Colonic mucosa (tissue), 4 donors: ENCODE measurements around the gene MAP3K15. TPM values are rescaled to one million over a fixed set of nuclear protein-coding genes. Genes with fewer than 3 reads are reported as not detected.
A peak's percentile ranks its signal among the peaks of the same experiment; 100 is the strongest.

Experiments
- DNase-seq: peaks from one replicate; pipeline ENCODE4 v3.0.0-alpha.2; 2020
- H3K27ac ChIP-seq: fragments of 200-600 bp; one replicate; pipeline ENCODE4 v1.8.0; 2021
- H3K27me3 ChIP-seq: fragments of 200-600 bp; one replicate; pipeline ENCODE4 v1.8.0; 2021
- H3K36me3 ChIP-seq: fragments of 200-600 bp; one replicate; pipeline ENCODE4 v1.8.0; 2021
- H3K4me1 ChIP-seq: fragments of 200-600 bp; one replicate; pipeline ENCODE4 v1.8.0; 2021; ENCODE audit warnings: mild to moderate bottlenecking
- H3K4me3 ChIP-seq: fragments of 200-600 bp; one replicate; pipeline ENCODE4 v1.8.0; 2021
- H3K9ac ChIP-seq, 2 donors: one replicate each; pipeline ENCODE4 v1.7.0; 2013; ENCODE audit warnings: control low read depth in 2 of 2, low read depth in 2 of 2, low read length in 2 of 2
- H3K9me3 ChIP-seq: fragments of 200-600 bp; one replicate; pipeline ENCODE4 v1.8.0; 2021
- intact Hi-C: fragments of 100-400 bp; cut with DNase I; formaldehyde crosslinking; loops from one replicate; pipeline ENCODE4 v1.14.1; 2022
- total RNA-seq, 2 donors: library from RNA; stranded (reverse); fragmentation: NEBNext Ultra II Directional in 1 of 2; extraction: Animal tissue kit (Norgen Biotek cat#: 25700) in 1 of 2; gene quantifications; one replicate each; pipeline ENCODE4 v1.2.1, GENCODE V29; 2021
- TF ChIP-seq, protein P1 (sequence below): fragments of 200-600 bp; IDR thresholded peaks from one replicate; pipeline ENCODE4 v1.8.0; 2022; ENCODE audit warnings: antibody characterized with exemption, mild to moderate bottlenecking
- donor health status: healthy.
- donor health status: DM: no; HTN: no; CAD: no.
- donor health status: DM: no; HTN: no; CAD: no.

The MAP3K15 gene
- total RNA-seq, 2 donors from 2014 or later: 0.25 TPM; not detected in 1

- Histone ChIP-seq H3K9ac (no peak overlapping the region), H3K9me3 (no peaks in the 10 kb centered on the region), H3K27ac (no peak overlapping the region), H3K36me3 (no peaks in the 10 kb centered on the region), H3K4me1 (no peaks in the 10 kb centered on the region), H3K27me3 (no peaks in the 10 kb centered on the region), H3K4me3 (no peak overlapping the region)
- intact Hi-C loops: no loop called here
- TF ChIP-seq, protein P1, sequence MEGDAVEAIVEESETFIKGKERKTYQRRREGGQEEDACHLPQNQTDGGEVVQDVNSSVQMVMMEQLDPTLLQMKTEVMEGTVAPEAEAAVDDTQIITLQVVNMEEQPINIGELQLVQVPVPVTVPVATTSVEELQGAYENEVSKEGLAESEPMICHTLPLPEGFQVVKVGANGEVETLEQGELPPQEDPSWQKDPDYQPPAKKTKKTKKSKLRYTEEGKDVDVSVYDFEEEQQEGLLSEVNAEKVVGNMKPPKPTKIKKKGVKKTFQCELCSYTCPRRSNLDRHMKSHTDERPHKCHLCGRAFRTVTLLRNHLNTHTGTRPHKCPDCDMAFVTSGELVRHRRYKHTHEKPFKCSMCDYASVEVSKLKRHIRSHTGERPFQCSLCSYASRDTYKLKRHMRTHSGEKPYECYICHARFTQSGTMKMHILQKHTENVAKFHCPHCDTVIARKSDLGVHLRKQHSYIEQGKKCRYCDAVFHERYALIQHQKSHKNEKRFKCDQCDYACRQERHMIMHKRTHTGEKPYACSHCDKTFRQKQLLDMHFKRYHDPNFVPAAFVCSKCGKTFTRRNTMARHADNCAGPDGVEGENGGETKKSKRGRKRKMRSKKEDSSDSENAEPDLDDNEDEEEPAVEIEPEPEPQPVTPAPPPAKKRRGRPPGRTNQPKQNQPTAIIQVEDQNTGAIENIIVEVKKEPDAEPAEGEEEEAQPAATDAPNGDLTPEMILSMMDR: no peak
- DNase-seq: no peak
Measured at GRCh38 chrX:19375546-19375945, 139.8 kb downstream of the MAP3K15 start.

DNA sequence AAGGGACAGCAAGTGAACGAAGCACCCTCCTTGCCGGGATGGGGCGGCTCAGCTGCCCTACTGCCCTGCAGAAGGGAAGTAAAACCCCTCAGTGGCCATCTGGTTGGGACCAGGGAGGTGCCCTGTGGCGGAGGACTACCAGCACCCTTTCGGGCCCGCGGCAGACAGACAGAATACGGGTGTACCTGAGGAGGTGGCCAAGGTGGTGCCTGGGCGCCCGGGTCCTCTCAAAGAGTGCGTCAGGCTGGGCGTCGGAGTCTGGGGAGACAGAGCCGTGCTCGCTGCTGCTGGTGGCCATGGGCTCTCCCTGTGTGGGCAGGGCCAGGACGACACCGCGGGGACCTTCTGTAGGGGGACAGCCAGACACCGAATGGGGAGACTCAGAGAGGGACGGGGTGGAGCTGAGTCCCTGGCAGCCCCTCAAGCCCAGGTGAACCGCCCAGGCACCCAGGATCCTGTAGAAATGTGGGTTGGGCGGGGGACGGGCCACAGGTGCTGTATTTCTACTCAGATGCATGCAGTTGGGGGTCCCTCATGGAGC, 141.9 kb downstream of the MAP3K15 start:
- no peak for DNase-seq
- Histone ChIP-seq H3K4me3 (no peak overlapping the region), H3K36me3 (no peaks in the 10 kb centered on the region), H3K9me3 (no peaks in the 10 kb centered on the region), H3K27me3 (no peaks in the 10 kb centered on the region), H3K27ac (no peak overlapping the region), H3K4me1 (no peaks in the 10 kb centered on the region), H3K9ac (no peak overlapping the region)
- TF ChIP-seq, protein P1: no peak
- intact Hi-C loops: loop anchor here (5.0 kb wide), 2 partner anchors 159 to 364 kb away; no protein-coding TSS in a partner anchor

- H3K36me3 ChIP-seq: no peaks in the 10 kb centered on the region
- H3K9me3 ChIP-seq: no peaks in the 10 kb centered on the region
- intact Hi-C loops: loop anchor here (5.0 kb wide), 2 partner anchors 160 to 365 kb away; no protein-coding TSS in a partner anchor
- H3K27ac ChIP-seq: no peak overlapping the region
- H3K4me1 ChIP-seq: no peaks in the 10 kb centered on the region
- H3K27me3 ChIP-seq: no peaks in the 10 kb centered on the region
- no peak for DNase-seq
- H3K9ac ChIP-seq: no peak overlapping the region
- H3K4me3 ChIP-seq: peak overlapping the region; percentile 25
- TF ChIP-seq, protein P1: no peak
Measured at GRCh38 chrX:19372547-19373331, 142.6 kb downstream of the MAP3K15 start.

GRCh38 chrX:19372170-19372546, 143.2 kb downstream of the MAP3K15 start:
- TF ChIP-seq, protein P1: peak; percentile 59
- H3K4me1 ChIP-seq: no peaks in the 10 kb centered on the region
- no peaks in the 10 kb centered on the region for H3K36me3 ChIP-seq
- peak; percentile 67 for DNase-seq
- H3K27me3 ChIP-seq: no peaks in the 10 kb centered on the region
- peak overlapping the region; percentile 25 for H3K4me3 ChIP-seq
- H3K9ac ChIP-seq: no peak overlapping the region
- intact Hi-C loops: loop anchor here (5.0 kb wide), 2 partner anchors 160 to 365 kb away; no protein-coding TSS in a partner anchor
- no peak overlapping the region for H3K27ac ChIP-seq
- H3K9me3 ChIP-seq: no peaks in the 10 kb centered on the region

GRCh38 chrX:19370061-19370460, 145.2 kb downstream of the MAP3K15 start:
- Histone ChIP-seq H3K9me3 (no peaks in the 10 kb centered on the region), H3K27ac (no peak overlapping the region), H3K9ac (no peak overlapping the region), H3K4me1 (no peaks in the 10 kb centered on the region), H3K36me3 (no peaks in the 10 kb centered on the region), H3K4me3 (no peak overlapping the region), H3K27me3 (no peaks in the 10 kb centered on the region)
- intact Hi-C loops: loop anchor here (5.0 kb wide), 2 partner anchors 162 to 367 kb away; no protein-coding TSS in a partner anchor
- no peak for DNase-seq
- TF ChIP-seq, protein P1: no peak
